C4-2B (cell line): ENCODE measurements around the gene MRPL55.

Source experiments
- ZFX ChIP-seq: fragments of 450-650 bp; IDR thresholded peaks from 2 replicates; pipeline ENCODE4 v1.6.1; 2017
- TF ChIP-seq, protein P1 (sequence below): fragments of 450-650 bp; conservative IDR thresholded peaks from 2 replicates; pipeline ENCODE4 v1.5.1; 2017; ENCODE audit warnings: mild to moderate bottlenecking

- TF ChIP-seq, protein P1, sequence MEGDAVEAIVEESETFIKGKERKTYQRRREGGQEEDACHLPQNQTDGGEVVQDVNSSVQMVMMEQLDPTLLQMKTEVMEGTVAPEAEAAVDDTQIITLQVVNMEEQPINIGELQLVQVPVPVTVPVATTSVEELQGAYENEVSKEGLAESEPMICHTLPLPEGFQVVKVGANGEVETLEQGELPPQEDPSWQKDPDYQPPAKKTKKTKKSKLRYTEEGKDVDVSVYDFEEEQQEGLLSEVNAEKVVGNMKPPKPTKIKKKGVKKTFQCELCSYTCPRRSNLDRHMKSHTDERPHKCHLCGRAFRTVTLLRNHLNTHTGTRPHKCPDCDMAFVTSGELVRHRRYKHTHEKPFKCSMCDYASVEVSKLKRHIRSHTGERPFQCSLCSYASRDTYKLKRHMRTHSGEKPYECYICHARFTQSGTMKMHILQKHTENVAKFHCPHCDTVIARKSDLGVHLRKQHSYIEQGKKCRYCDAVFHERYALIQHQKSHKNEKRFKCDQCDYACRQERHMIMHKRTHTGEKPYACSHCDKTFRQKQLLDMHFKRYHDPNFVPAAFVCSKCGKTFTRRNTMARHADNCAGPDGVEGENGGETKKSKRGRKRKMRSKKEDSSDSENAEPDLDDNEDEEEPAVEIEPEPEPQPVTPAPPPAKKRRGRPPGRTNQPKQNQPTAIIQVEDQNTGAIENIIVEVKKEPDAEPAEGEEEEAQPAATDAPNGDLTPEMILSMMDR, result no peak
- 0 out of 2 replicates have a peak, but pooled peaks have one; percentile 13 for TF ChIP-seq ZFX
Observed at GRCh38 chr1:228141226-228142044, 32.3 kb upstream of the MRPL55 start.
